HCT116 (cell line): ENCODE results near the gene EPGN. TPM values are rescaled to one million over a fixed set of nuclear protein-coding genes. Genes with fewer than 3 reads are reported as not detected.

Experiments
- ATAC-seq: fragments of 200-7000 bp; cut with Tn5 transposase; 2 replicates; pipeline ENCODE4 v1.9.1; 2020; ENCODE audit warnings: mild to moderate bottlenecking, moderate library complexity
- BruUV-seq: library from RNA; stranded (reverse); fragments of 400-500 nt; replicated peaks from 2 replicates; lab custom pipeline; 2021; lab: Mats Ljungman, UMichigan
- CTCF ChIA-PET: fragments of 300-600 bp; sonication (Branson Sonifier 250); formaldehyde crosslinking; loops from one replicate; lab custom pipeline; 2021; ENCODE audit warnings: antibody characterized with exemption; lab: Charles Lee
- POLR2A ChIA-PET: fragments of 300-600, 350-600 bp; sonication (Branson Sonifier 250); formaldehyde crosslinking; loops from one replicate; lab custom pipeline; 2021; ENCODE audit warnings: antibody characterized with exemption; lab: Charles Lee
- RAD21 ChIA-PET, 2 experiments: fragments of 300-600 bp; sonication (Branson Sonifier 250); formaldehyde crosslinking; loops; one replicate each; lab custom pipeline; 2023; ENCODE audit warnings: low total read pairs in 2 of 2; ENCODE audit not compliant: uncharacterized antibody in 2 of 2, unreplicated experiment in 2 of 2, low non-redundant PET in 1 of 2; lab: Charles Lee
- DNase-seq: peaks from one replicate; pipeline ENCODE4 v3.0.0-alpha.2; 2010; ENCODE audit warnings: low read depth, low spot score
- H2AFZ ChIP-seq: fragments of 200-600 bp; shearing (Covaris generic), sonication (generic); 2 replicates; pipeline ENCODE4 v1.6.1; 2017; ENCODE audit warnings: low read depth, mixed run types, mixed read lengths, antibody characterized with exemption, low read length; ENCODE audit not compliant: poor library complexity, severe bottlenecking
- H3K27ac ChIP-seq: 2 replicates; pipeline ENCODE4 v1.5.1; 2012; ENCODE audit warnings: low read depth, low read length
- H3K27me3 ChIP-seq: fragments of 200-600 bp; sonication (generic); 2 replicates; pipeline ENCODE4 v1.6.1; 2016; ENCODE audit warnings: mixed run types, low read length, mixed read lengths; ENCODE audit not compliant: insufficient read depth
- H3K36me3 ChIP-seq, 2 experiments: fragments of 200-500 bp in 1 of 2; fragments of 200-600 bp in 1 of 2; sonication (Bioruptor generic) in 1 of 2; sonication (generic) in 1 of 2; 2 replicates each; pipeline versions ENCODE4 v1.5.1 to v1.6.1; 2014 to 2016; ENCODE audit warnings: low read length in 2 of 2, inconsistent platforms in 1 of 2, mixed read lengths in 1 of 2, mixed run types in 1 of 2; ENCODE audit not compliant: insufficient read depth in 2 of 2, control insufficient read depth in 1 of 2
- H3K4me1 ChIP-seq, 2 experiments: fragments of 200-600 bp in 1 of 2; sonication (generic) in 1 of 2; 2 replicates each; pipeline versions ENCODE4 v1.5.1 to v1.6.1; 2012 to 2017; ENCODE audit warnings: low read length in 2 of 2, inconsistent platforms in 1 of 2, mild to moderate bottlenecking in 1 of 2, mixed read lengths in 1 of 2, mixed run types in 1 of 2, moderate library complexity in 1 of 2; ENCODE audit not compliant: insufficient read depth in 2 of 2, control insufficient read depth in 1 of 2
- H3K4me2 ChIP-seq: fragments of 200-600 bp; sonication (generic); 2 replicates; pipeline ENCODE4 v1.6.1; 2017; ENCODE audit warnings: mixed run types, low read length, mixed read lengths
- H3K4me3 ChIP-seq, 2 experiments: fragments of 200-600 bp in 1 of 2; sonication (generic) in 1 of 2; replicated peaks in 1 of 2; 2 replicates each; pipeline ENCODE4 v1.5.1; 2011 to 2016; ENCODE audit warnings: low read length in 2 of 2, control low read depth in 1 of 2, low read depth in 1 of 2, mild to moderate bottlenecking in 1 of 2, mixed read lengths in 1 of 2, mixed run types in 1 of 2
- H3K79me2 ChIP-seq: fragments of 200-600 bp; sonication (generic); 2 replicates; pipeline ENCODE4 v1.6.1; 2017; ENCODE audit warnings: mild to moderate bottlenecking, mixed run types, low read length, moderate library complexity, mixed read lengths; ENCODE audit not compliant: insufficient read depth
- H3K9ac ChIP-seq: fragments of 200-600 bp; sonication (generic); 2 replicates; pipeline ENCODE4 v1.6.1; 2016; ENCODE audit warnings: low read length, mixed read lengths
- H3K9me2 ChIP-seq: fragments of 200-600 bp; sonication (generic), shearing (Covaris generic); 2 replicates; pipeline ENCODE4 v1.6.1; 2017; ENCODE audit warnings: mixed run types, mild to moderate bottlenecking, moderate library complexity; ENCODE audit not compliant: insufficient read depth
- H3K9me3 ChIP-seq, 2 experiments: fragments of 200-500 bp in 1 of 2; fragments of 200-600 bp in 1 of 2; sonication (Bioruptor generic) in 1 of 2; sonication (generic) in 1 of 2; 2 replicates each; pipeline ENCODE4 v1.6.1; 2014 to 2017; ENCODE audit warnings: low read length in 2 of 2, mixed read lengths in 2 of 2, inconsistent platforms in 1 of 2, low read depth in 1 of 2, mild to moderate bottlenecking in 1 of 2, mixed run types in 1 of 2, moderate library complexity in 1 of 2; ENCODE audit not compliant: control insufficient read depth in 1 of 2, insufficient read depth in 1 of 2
- H4K20me1 ChIP-seq: fragments of 200-600 bp; sonication (generic), shearing (Covaris generic); 2 replicates; pipeline ENCODE4 v1.6.1; 2017; ENCODE audit warnings: mixed run types, mild to moderate bottlenecking, moderate library complexity; ENCODE audit not compliant: insufficient read depth
- CBX3 ChIP-seq: IDR thresholded peaks from 2 replicates; pipeline ENCODE4 v1.6.1; 2012; ENCODE audit warnings: low read depth
- EGR1 ChIP-seq: IDR thresholded peaks from 2 replicates; pipeline ENCODE4 v1.6.1; 2012; ENCODE audit warnings: low read depth
- ELF1 ChIP-seq: IDR thresholded peaks from 2 replicates; pipeline ENCODE4 v1.6.1; 2012; ENCODE audit warnings: low read depth, borderline replicate concordance
- EZH2phosphoT487 ChIP-seq: fragments of 200-600 bp; IDR thresholded peaks from 2 replicates; pipeline ENCODE4 v1.6.1; 2018; ENCODE audit warnings: antibody characterized with exemption, borderline replicate concordance
- FOSL1 ChIP-seq: IDR thresholded peaks from 2 replicates; pipeline ENCODE4 v1.6.1; 2012; ENCODE audit warnings: low read depth
- JUND ChIP-seq: IDR thresholded peaks from 2 replicates; pipeline ENCODE4 v1.6.1; 2012
- POLR2AphosphoS5 ChIP-seq: IDR thresholded peaks from 2 replicates; pipeline ENCODE4 v1.6.1; 2011; ENCODE audit warnings: mild to moderate bottlenecking, low read depth, low read length, moderate library complexity
- RAD21 ChIP-seq: IDR thresholded peaks from 2 replicates; pipeline ENCODE4 v1.6.1; 2012; ENCODE audit warnings: low read depth, mild to moderate bottlenecking
- SP1 ChIP-seq: IDR thresholded peaks from 2 replicates; pipeline ENCODE4 v1.6.1; 2012; ENCODE audit warnings: low read depth
- SRF ChIP-seq: IDR thresholded peaks from 2 replicates; pipeline ENCODE4 v1.6.1; 2012; ENCODE audit warnings: low read depth
- TCF7L2 ChIP-seq: IDR thresholded peaks from 2 replicates; pipeline ENCODE4 v1.7.0; 2011; ENCODE audit warnings: borderline replicate concordance, inconsistent platforms; ENCODE audit not compliant: insufficient read depth, insufficient read length; ENCODE audit errors: extremely low read depth
- ZFX ChIP-seq: fragments of 450-650 bp; IDR thresholded peaks from 2 replicates; pipeline ENCODE4 v1.6.1; 2017
- ZNF274 ChIP-seq: fragments of 200-500 bp; sonication (Bioruptor generic); IDR thresholded peaks from 2 replicates; pipeline ENCODE4 v1.6.1; 2014; ENCODE audit warnings: mild to moderate bottlenecking, low read depth, low read length, inconsistent platforms
- intact Hi-C: fragments of 100-400 bp; cut with micrococcal nuclease; formaldehyde crosslinking; loops from 2 replicates; pipeline ENCODE4 v1.10.0; 2022
- total RNA-seq: library from RNA; stranded (reverse); gene quantifications from one replicate; pipeline ENCODE4 v1.2.1, GENCODE V29; 2021; ENCODE audit not compliant: unreplicated experiment
- TF ChIP-seq, protein P1 (sequence below): IDR thresholded peaks from 2 replicates; pipeline ENCODE4 v1.6.1; 2011; ENCODE audit warnings: mild to moderate bottlenecking, low read length, moderate library complexity; ENCODE audit not compliant: insufficient replicate concordance; ENCODE audit errors: extremely low read depth

Gene EPGN
- total RNA-seq, 1 experiment from 2014 or later = 1.5 TPM

GRCh38 chr4:74305000-74305399 lies 3.3 kb upstream of the EPGN start:
- Histone ChIP-seq H3K36me3 (no peaks in the 10 kb centered on the region), H4K20me1 (no peaks in the 10 kb centered on the region), H2AFZ (no peak overlapping the region), H3K4me2 (no peak overlapping the region), H3K9me2 (no peaks in the 10 kb centered on the region), H3K27ac (no peak overlapping the region), H3K9me3 (no peaks in the 10 kb centered on the region), H3K4me1 (peaks cover 0 to 21% of the 10 kb centered on the region in 2 experiments; a peak in 2 of 4 replicates), H3K79me2 (no peaks in the 10 kb centered on the region), H3K27me3 (no peaks in the 10 kb centered on the region), H3K4me3 (no peak overlapping the region), H3K9ac (no peak overlapping the region)
- CTCF ChIA-PET = interaction anchor here (2.8 to 6.6 kb wide), 2 partner anchors 74 to 116 kb away, joined by 15 to 85 read pairs; no protein-coding TSS in a partner anchor
- no TSS peak for BruUV-seq
- POLR2A ChIA-PET = interaction anchor here (1.3 kb wide), 1 partner anchor 15 kb away, joined by 3 read pairs; no protein-coding TSS in a partner anchor
- TF ChIP-seq TCF7L2 (no peak), EZH2phosphoT487 (no peak), ZFX (no peak), JUND (no peak), SP1 (no peak), ZNF274 (no peak), SRF (no peak), EGR1 (no peak), POLR2AphosphoS5 (no peak), CBX3 (no peak), ELF1 (no peak), RAD21 (no peak), FOSL1 (no peak)
- TF ChIP-seq, protein P1, sequence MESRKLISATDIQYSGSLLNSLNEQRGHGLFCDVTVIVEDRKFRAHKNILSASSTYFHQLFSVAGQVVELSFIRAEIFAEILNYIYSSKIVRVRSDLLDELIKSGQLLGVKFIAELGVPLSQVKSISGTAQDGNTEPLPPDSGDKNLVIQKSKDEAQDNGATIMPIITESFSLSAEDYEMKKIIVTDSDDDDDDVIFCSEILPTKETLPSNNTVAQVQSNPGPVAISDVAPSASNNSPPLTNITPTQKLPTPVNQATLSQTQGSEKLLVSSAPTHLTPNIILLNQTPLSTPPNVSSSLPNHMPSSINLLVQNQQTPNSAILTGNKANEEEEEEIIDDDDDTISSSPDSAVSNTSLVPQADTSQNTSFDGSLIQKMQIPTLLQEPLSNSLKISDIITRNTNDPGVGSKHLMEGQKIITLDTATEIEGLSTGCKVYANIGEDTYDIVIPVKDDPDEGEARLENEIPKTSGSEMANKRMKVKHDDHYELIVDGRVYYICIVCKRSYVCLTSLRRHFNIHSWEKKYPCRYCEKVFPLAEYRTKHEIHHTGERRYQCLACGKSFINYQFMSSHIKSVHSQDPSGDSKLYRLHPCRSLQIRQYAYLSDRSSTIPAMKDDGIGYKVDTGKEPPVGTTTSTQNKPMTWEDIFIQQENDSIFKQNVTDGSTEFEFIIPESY = no peak
- intact Hi-C loops = no loop called here
- RAD21 ChIA-PET = no interaction called here
- ATAC-seq (no peak), DNase-seq (no peak)
